Loucy (cell line): ENCODE data around the gene ROPN1.

ENCODE experiments used
- H2AFZ ChIP-seq: fragments of 200-600 bp; sonication (generic); 2 replicates; pipeline ENCODE4 v1.6.0; 2016; ENCODE audit warnings: antibody characterized with exemption, mild to moderate bottlenecking, low read length, moderate library complexity
- H3F3A ChIP-seq: fragments of 200-600 bp; 2 replicates; pipeline ENCODE4 v1.6.0; 2016; ENCODE audit warnings: antibody characterized with exemption, low read depth, mild to moderate bottlenecking
- H3K27me3 ChIP-seq: fragments of 200-600 bp; sonication (generic); 2 replicates; pipeline ENCODE4 v1.6.1; 2014; ENCODE audit warnings: low read length, mild to moderate bottlenecking; ENCODE audit not compliant: insufficient read depth, poor library complexity, severe bottlenecking
- H3K36me3 ChIP-seq: fragments of 200-600 bp; sonication (generic); 2 replicates; pipeline ENCODE4 v1.6.1; 2016; ENCODE audit warnings: low read length; ENCODE audit not compliant: insufficient read depth
- H3K4me1 ChIP-seq: fragments of 200-600 bp; sonication (generic); 2 replicates; pipeline ENCODE4 v1.5.1; 2014; ENCODE audit warnings: low read length, mild to moderate bottlenecking; ENCODE audit not compliant: insufficient read depth, poor library complexity, severe bottlenecking
- H3K4me2 ChIP-seq: fragments of 200-600 bp; sonication (generic); 2 replicates; pipeline ENCODE4 v1.6.0; 2014; ENCODE audit warnings: antibody characterized with exemption, low read length, low read depth, mild to moderate bottlenecking; ENCODE audit not compliant: poor library complexity, severe bottlenecking
- H3K4me3 ChIP-seq: fragments of 200-600 bp; sonication (generic); 2 replicates; pipeline ENCODE4 v1.5.1; 2014; ENCODE audit warnings: low read length, mild to moderate bottlenecking, mixed read lengths; ENCODE audit not compliant: poor library complexity, severe bottlenecking
- H3K79me2 ChIP-seq: fragments of 200-600 bp; sonication (generic); 2 replicates; pipeline ENCODE4 v1.6.1; 2014; ENCODE audit warnings: low read length; ENCODE audit not compliant: insufficient read depth
- H3K9ac ChIP-seq: fragments of 200-600 bp; sonication (generic); 2 replicates; pipeline ENCODE4 v1.6.0; 2014; ENCODE audit warnings: mild to moderate bottlenecking, low read depth, low read length, moderate library complexity; ENCODE audit not compliant: poor library complexity, severe bottlenecking
- H3K9me2 ChIP-seq: fragments of 200-600 bp; sonication (generic); replicated peaks from 2 replicates; pipeline ENCODE4 v1.6.1; 2016; ENCODE audit warnings: low read depth, low read length, mixed read lengths
- H3K9me3 ChIP-seq: fragments of 200-600 bp; sonication (generic); 2 replicates; pipeline ENCODE4 v1.6.1; 2014; ENCODE audit warnings: mild to moderate bottlenecking, antibody characterized with exemption, low read length, low read depth; ENCODE audit not compliant: insufficient read depth
- H4K20me1 ChIP-seq: fragments of 200-600 bp; sonication (generic); 2 replicates; pipeline ENCODE4 v1.6.0; 2014; ENCODE audit warnings: antibody characterized with exemption, low read length, mild to moderate bottlenecking; ENCODE audit not compliant: insufficient read depth, poor library complexity, severe bottlenecking
- EZH2phosphoT487 ChIP-seq: fragments of 200-600 bp; IDR thresholded peaks from 2 replicates; pipeline ENCODE4 v1.6.1; 2018; ENCODE audit warnings: antibody characterized with exemption, mild to moderate bottlenecking, moderate library complexity, borderline replicate concordance
- TF ChIP-seq, protein P1 (sequence below): fragments of 200-600 bp; sonication (generic); conservative IDR thresholded peaks from 2 replicates; pipeline ENCODE4 v1.5.1; 2014; ENCODE audit warnings: mild to moderate bottlenecking, antibody characterized with exemption, low read length

The ROPN1 gene

GRCh38 chr3:123951522-123952447 is 40.1 kb downstream of the ROPN1 start:
- no peaks in the 10 kb centered on the region for H4K20me1 ChIP-seq
- no peaks in the 10 kb centered on the region; the same call in 1 of the 2 replicates for H3K79me2 ChIP-seq
- H3K36me3 ChIP-seq: peaks cover 20% of the 10 kb centered on the region; the same call in 1 of the 2 replicates
- H3F3A ChIP-seq: no peaks in the 10 kb centered on the region
- no peaks in the 10 kb centered on the region for H3K27me3 ChIP-seq
- H3K4me2 ChIP-seq: no peak overlapping the region
- TF ChIP-seq EZH2phosphoT487: no peak
- H2AFZ ChIP-seq: no peak overlapping the region
- no peaks in the 10 kb centered on the region for H3K9me3 ChIP-seq
- no peaks in the 10 kb centered on the region for H3K9me2 ChIP-seq
- peaks cover 26% of the 10 kb centered on the region for H3K4me1 ChIP-seq
- H3K4me3 ChIP-seq: no peak overlapping the region
- no peak overlapping the region for H3K9ac ChIP-seq

DNA sequence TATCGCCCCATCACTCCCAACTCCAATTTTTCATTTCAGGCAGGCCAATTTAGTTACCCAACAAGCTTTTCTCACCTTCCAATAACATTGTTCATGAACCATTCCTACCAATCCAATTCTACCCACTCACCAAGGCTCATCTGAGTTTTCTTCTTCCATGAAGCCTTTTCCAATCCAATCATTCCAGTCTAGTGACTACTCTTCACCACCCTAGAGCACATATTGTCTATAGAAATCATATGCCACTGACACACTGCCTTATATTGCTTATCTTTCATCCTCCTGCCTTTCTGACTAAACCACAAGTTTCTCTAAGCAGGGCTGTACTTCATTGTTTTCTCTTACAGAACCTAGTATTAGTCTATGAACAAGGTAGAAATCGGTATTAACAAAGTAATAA is 42.3 kb downstream of the ROPN1 start:
- TF ChIP-seq, protein P1, sequence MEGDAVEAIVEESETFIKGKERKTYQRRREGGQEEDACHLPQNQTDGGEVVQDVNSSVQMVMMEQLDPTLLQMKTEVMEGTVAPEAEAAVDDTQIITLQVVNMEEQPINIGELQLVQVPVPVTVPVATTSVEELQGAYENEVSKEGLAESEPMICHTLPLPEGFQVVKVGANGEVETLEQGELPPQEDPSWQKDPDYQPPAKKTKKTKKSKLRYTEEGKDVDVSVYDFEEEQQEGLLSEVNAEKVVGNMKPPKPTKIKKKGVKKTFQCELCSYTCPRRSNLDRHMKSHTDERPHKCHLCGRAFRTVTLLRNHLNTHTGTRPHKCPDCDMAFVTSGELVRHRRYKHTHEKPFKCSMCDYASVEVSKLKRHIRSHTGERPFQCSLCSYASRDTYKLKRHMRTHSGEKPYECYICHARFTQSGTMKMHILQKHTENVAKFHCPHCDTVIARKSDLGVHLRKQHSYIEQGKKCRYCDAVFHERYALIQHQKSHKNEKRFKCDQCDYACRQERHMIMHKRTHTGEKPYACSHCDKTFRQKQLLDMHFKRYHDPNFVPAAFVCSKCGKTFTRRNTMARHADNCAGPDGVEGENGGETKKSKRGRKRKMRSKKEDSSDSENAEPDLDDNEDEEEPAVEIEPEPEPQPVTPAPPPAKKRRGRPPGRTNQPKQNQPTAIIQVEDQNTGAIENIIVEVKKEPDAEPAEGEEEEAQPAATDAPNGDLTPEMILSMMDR: no peak
- no peak for TF ChIP-seq EZH2phosphoT487
- Histone ChIP-seq H4K20me1 (no peaks in the 10 kb centered on the region), H3K4me3 (no peak overlapping the region), H3K4me1 (peaks cover 22% of the 10 kb centered on the region), H3K79me2 (no peaks in the 10 kb centered on the region), H3K36me3 (peaks cover 19% of the 10 kb centered on the region; the same call in 1 of the 2 replicates), H3K4me2 (no peak overlapping the region), H3K27me3 (no peaks in the 10 kb centered on the region), H3K9me2 (no peaks in the 10 kb centered on the region), H3K9ac (no peak overlapping the region), H3F3A (no peaks in the 10 kb centered on the region), H2AFZ (no peak overlapping the region), H3K9me3 (no peaks in the 10 kb centered on the region)

DNA sequence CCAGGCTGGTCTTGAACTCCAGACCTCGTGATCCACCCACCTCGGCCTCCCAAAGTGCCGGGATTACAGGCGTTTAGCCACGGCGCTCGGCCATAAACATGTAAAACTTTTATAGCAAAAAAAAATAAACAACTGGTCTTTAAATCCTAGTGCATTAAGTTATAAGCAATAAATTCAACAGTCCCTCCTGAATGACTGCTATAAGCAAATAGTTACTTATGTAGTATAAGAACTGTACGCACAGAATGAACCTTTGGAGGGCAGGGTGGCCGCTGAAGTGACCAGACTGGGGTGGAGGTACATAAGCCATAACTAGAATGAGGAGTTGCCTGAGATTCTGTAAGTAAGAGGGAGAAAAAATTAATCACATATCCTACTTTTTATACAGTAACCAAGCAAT is 43.5 kb downstream of the ROPN1 start:
- no peaks in the 10 kb centered on the region for H3K27me3 ChIP-seq
- H3K9me2 ChIP-seq: no peaks in the 10 kb centered on the region
- H3K4me1 ChIP-seq: peaks cover 14% of the 10 kb centered on the region
- H3K4me3 ChIP-seq: no peak overlapping the region
- H3K9me3 ChIP-seq: no peaks in the 10 kb centered on the region
- H3K9ac ChIP-seq: no peak overlapping the region
- H3K79me2 ChIP-seq: no peaks in the 10 kb centered on the region
- H4K20me1 ChIP-seq: no peaks in the 10 kb centered on the region
- H3K4me2 ChIP-seq: no peak overlapping the region
- TF ChIP-seq EZH2phosphoT487: no peak
- TF ChIP-seq, protein P1: no peak
- H2AFZ ChIP-seq: no peak overlapping the region
- no peaks in the 10 kb centered on the region for H3F3A ChIP-seq
- peaks cover 31% of the 10 kb centered on the region; the same call in 1 of the 2 replicates for H3K36me3 ChIP-seq
